NCI-H187 (cell line): ENCODE measurements around the gene MUC6.

Experiments
- DNase-seq, 2 experiments: peaks; one replicate each; lab custom pipeline; 2025; lab: John Stamatoyannopoulos, UW

MUC6 gene

GRCh38 chr11:1052133-1053011 is 15.9 kb upstream of the MUC6 start:
- DNase-seq = no peak

GRCh38 chr11:1051356-1052132 is 15.0 kb upstream of the MUC6 start:
- DNase-seq = no peak

- peak; percentile 56 to 66 for DNase-seq
These were observed 14.2 kb upstream of the MUC6 start for GRCh38 chr11:1050581-1051355.

GRCh38 chr11:1049911-1050580 is 13.5 kb upstream of the MUC6 start:
- no peak for DNase-seq

- no peak for DNase-seq
These were observed 12.9 kb upstream of the MUC6 start for GRCh38 chr11:1049431-1049891.

- no peak for DNase-seq
These were observed 12.5 kb upstream of the MUC6 start for GRCh38 chr11:1049071-1049405.

- DNase-seq = no peak
These were observed 12.0 kb upstream of the MUC6 start for GRCh38 chr11:1048375-1049070.

- no peak for DNase-seq
These were observed 11.2 kb upstream of the MUC6 start for GRCh38 chr11:1047595-1048156.

GRCh38 chr11:1044160-1044559 is 7.6 kb upstream of the MUC6 start:
- DNase-seq = no peak

GRCh38 chr11:1043563-1044096 is 7.1 kb upstream of the MUC6 start:
- no peak for DNase-seq

GRCh38 chr11:1042626-1043562 is 6.4 kb upstream of the MUC6 start:
- no peak for DNase-seq

- no peak for DNase-seq
These were observed 5.6 kb upstream of the MUC6 start for GRCh38 chr11:1041936-1042608.

GRCh38 chr11:1041471-1041870 is 5.0 kb upstream of the MUC6 start:
- no peak for DNase-seq

- no peak for DNase-seq
These were observed 4.6 kb upstream of the MUC6 start for GRCh38 chr11:1041149-1041467.

- DNase-seq = no peak
These were observed 4.1 kb upstream of the MUC6 start for GRCh38 chr11:1040428-1041148.

- DNase-seq = no peak
These were observed 3.2 kb upstream of the MUC6 start for GRCh38 chr11:1039481-1040427.

- DNase-seq = no peak
These were observed 2.4 kb upstream of the MUC6 start for GRCh38 chr11:1038921-1039320.
